ENCODE results near the gene RIBC1.

The RIBC1 gene

DNA sequence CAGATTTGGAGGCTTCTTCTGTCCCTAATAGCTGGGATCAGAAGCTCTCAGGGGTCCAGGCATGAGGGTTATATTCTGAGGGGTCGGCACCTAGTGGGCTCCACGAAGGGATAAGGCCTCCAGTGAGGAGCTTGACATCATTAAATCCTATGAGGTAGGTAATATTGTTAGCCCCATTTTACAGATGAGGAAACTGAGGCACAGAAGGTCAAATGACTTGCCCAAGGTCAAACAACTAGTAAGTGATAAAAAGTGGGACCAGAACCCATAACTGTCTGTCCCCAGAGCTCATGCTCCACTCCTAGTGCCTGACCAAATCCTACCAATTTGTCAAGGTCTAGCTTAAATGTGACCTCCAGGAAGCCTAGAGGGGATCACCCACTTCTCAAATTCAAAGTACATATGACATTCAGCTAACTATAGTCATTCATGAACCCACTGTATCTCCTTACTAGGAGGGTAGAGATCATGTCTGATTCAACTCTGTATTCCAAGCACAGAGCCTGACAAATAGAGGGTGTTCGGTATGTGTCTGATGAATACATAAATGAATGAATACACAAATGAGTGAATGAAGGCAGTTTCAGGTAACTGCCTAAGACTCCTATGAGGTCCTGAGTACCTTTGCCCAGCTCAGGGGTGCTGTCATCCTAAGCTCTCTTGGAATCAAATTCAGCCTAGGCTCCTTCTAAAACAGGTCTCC lies 43.5 kb upstream of the RIBC1 start:
- in situ Hi-C loops (cut with HindIII; ENCODE audit: low sequenced_read_pairs): no loop called here
- TF ChIP-seq, protein P1, sequence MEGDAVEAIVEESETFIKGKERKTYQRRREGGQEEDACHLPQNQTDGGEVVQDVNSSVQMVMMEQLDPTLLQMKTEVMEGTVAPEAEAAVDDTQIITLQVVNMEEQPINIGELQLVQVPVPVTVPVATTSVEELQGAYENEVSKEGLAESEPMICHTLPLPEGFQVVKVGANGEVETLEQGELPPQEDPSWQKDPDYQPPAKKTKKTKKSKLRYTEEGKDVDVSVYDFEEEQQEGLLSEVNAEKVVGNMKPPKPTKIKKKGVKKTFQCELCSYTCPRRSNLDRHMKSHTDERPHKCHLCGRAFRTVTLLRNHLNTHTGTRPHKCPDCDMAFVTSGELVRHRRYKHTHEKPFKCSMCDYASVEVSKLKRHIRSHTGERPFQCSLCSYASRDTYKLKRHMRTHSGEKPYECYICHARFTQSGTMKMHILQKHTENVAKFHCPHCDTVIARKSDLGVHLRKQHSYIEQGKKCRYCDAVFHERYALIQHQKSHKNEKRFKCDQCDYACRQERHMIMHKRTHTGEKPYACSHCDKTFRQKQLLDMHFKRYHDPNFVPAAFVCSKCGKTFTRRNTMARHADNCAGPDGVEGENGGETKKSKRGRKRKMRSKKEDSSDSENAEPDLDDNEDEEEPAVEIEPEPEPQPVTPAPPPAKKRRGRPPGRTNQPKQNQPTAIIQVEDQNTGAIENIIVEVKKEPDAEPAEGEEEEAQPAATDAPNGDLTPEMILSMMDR (IDR thresholded peaks at IDR 0.05; ENCODE audit: low read depth, low read length): no peak

DNA sequence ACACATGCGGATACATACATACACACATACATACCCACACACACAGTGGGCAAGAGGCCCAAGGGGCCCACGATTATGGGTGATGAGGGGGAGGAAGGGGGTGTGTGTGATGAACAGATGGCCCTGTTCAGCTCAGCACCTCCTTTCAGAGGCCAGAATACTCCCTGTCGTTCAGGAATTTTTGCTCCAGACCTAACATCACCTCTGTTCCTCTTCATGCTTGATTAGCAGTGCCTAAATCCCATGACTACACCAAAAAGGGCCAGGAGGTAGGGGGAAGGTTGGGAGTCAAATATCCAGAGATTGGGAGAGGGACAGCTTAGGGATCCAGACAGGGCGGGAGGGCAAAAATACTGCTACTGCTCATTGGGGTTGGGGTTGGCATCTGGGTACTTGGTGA lies 42.9 kb upstream of the RIBC1 start:
- H3K4me3 ChIP-seq (ENCODE audit: low read depth, low read length): no peak overlapping the region
- no peak for DNase-seq (ENCODE audit: low read depth, low spot score)
- in situ Hi-C loops (cut with HindIII; ENCODE audit: low sequenced_read_pairs): no loop called here
- TF ChIP-seq, protein P1 (IDR thresholded peaks at IDR 0.05; ENCODE audit: low read depth, low read length): no peak

More for the DNA sequence above, 43.5 kb upstream of the RIBC1 start:
- H3K4me3 ChIP-seq (ENCODE audit: low read depth, low read length): no peak overlapping the region
- DNase-seq (ENCODE audit: low read depth, low spot score): no peak

DNA sequence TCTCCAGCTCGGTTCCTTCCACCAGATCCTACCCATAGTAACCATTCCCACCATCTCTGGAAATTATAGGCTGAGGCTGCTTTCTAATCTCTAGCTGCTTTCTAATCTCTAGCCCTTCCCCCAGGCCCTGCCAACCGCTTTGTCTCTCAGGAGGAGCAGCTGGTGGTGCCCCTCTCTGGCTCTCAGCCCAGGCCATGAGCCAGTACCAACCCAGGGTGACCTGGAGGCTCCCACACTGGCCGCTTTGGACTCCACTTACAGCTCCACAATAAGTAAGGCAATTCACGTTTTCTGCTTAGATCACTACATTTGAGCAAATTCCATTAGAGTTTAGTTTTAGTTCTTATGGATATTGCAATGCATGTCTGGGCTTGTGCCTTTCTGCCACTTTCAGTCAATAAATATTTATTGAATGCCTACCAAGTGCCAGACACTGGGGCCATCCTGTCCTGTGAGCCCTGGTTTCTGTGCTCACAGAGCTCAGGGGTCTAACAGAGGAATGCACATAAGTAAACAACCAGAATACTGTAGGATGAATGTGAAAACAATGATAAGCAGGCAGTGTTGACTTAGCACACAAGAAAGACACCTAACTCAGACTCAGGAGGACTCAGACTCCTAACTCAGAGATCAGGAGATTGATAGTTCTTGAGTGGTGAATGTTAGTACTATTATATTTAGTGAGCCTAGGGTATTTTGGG lies 39.1 kb upstream of the RIBC1 start:
- in situ Hi-C loops (cut with HindIII; ENCODE audit: low sequenced_read_pairs): no loop called here
- DNase-seq (ENCODE audit: low read depth, low spot score): no peak
- TF ChIP-seq, protein P1 (IDR thresholded peaks at IDR 0.05; ENCODE audit: low read depth, low read length): no peak
- H3K4me3 ChIP-seq (ENCODE audit: low read depth, low read length): no peak overlapping the region

DNA sequence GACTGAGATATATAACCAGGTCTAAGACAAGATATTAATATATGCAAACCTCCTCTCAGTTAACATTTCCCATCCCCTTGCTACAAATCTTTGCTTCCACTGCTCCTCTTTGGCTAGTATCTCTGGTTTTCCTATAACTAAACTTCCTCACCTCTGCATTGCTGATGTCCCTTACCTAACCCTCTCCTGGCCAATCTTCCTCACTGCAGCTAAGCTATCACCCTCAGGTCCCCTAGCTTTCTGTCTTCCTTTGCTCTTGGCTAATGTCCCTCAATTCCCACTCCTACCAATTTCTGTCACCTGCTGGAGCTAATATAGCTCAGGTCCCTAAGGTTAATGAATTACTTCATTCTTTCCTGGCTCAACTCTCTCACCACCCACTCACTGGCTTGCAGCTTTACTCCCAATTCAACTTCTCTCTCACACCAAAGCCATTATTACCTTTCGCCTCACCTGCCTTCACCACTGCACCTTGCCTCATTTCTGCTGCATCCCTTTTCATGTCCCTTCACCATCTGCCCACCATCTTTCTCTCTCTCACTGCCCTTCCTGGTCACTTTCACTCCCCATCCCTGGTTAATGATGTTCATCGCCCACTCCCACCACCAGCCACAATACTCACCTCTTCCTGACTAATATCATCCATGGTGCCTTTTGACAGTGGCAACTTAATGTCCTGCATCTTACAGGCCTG lies 26.9 kb upstream of the RIBC1 start:
- in situ Hi-C loops (cut with HindIII; ENCODE audit: low sequenced_read_pairs): no loop called here
- DNase-seq (ENCODE audit: low read depth, low spot score): no peak
- TF ChIP-seq, protein P1 (IDR thresholded peaks at IDR 0.05; ENCODE audit: low read depth, low read length): no peak
- H3K4me3 ChIP-seq (ENCODE audit: low read depth, low read length): no peak overlapping the region

DNA sequence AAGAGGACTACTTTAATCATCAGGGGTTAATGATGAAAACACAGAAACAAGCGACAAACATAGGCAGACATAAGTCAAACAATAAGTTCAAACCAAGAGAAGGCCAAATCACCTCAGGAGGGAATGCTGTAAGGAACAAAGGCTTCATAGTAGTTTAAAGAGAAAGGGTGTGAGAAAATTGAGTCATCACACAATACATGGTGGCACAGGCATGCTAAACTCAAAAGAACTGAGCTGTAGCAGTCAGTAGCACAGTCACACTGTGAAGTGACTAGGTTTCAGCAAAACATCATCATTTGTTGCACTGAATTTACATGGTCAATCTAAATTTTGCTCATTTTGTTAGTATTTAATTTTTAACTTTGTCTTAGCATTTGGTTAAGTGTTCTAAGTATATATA lies 24.5 kb upstream of the RIBC1 start:
- in situ Hi-C loops (cut with HindIII; ENCODE audit: low sequenced_read_pairs): no loop called here
- TF ChIP-seq, protein P1 (IDR thresholded peaks at IDR 0.05; ENCODE audit: low read depth, low read length): no peak
- no peak for DNase-seq (ENCODE audit: low read depth, low spot score)
- no peak overlapping the region for H3K4me3 ChIP-seq (ENCODE audit: low read depth, low read length)

DNA sequence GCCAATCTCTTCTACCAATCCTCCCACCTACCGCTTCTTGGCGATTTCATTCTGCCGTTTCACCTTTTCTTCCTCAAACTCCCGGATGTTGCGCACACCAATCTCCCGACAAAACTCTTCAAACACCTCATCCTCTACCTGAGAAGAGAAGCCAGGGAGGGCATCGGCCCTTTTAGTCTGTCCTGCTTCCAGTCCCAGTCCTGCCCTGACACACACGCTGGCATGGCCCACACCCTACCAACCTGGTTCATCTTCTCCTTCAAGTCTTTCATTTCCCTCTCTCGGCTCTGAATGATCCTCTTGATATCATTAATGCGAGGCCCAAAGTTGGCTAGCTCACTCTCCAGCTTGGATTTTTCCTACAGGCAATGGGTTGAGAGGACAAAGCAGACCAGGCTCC lies 19.1 kb upstream of the RIBC1 start:
- in situ Hi-C loops (cut with HindIII; ENCODE audit: low sequenced_read_pairs): no loop called here
- TF ChIP-seq, protein P1 (IDR thresholded peaks at IDR 0.05; ENCODE audit: low read depth, low read length): no peak
- no peak overlapping the region for H3K4me3 ChIP-seq (ENCODE audit: low read depth, low read length)
- DNase-seq (ENCODE audit: low read depth, low spot score): no peak

Data from astrocyte of the spinal cord (primary cell).